Hepatocyte (in vitro differentiated cells): Measurements from ENCODE around the gene SPRYD3. TPM values are rescaled to one million over a fixed set of nuclear protein-coding genes. Genes with fewer than 3 reads are reported as not detected.
A peak's percentile ranks its signal among the peaks of the same experiment; 100 is the strongest.
"Not testable (repeated sequence)": the region's sequence is repeated elsewhere in the genome, so short reads cannot be mapped to it uniquely, and the experiment has no call there.

Experiments used
- DNase-seq: peaks from one replicate; pipeline ENCODE4 v3.0.0-alpha.2; 2016; ENCODE audit warnings: low spot score
- H2AFZ ChIP-seq: fragments of 200-600 bp; sonication (generic); 2 replicates; pipeline ENCODE4 v1.6.0; 2016; ENCODE audit warnings: antibody characterized with exemption, mild to moderate bottlenecking
- H3K27ac ChIP-seq: fragments of 200-600 bp; sonication (generic); 2 replicates; pipeline ENCODE4 v1.5.1; 2016; ENCODE audit warnings: mild to moderate bottlenecking
- H3K27me3 ChIP-seq: fragments of 200-600 bp; sonication (generic); 2 replicates; pipeline ENCODE4 v1.6.1; 2016
- H3K36me3 ChIP-seq: fragments of 200-600 bp; sonication (generic); replicated peaks from 2 replicates; pipeline ENCODE4 v1.5.1; 2016; ENCODE audit warnings: low read depth; ENCODE audit not compliant: insufficient read depth
- H3K4me1 ChIP-seq: fragments of 200-600 bp; sonication (generic); 2 replicates; pipeline ENCODE4 v1.5.1; 2016; ENCODE audit warnings: mild to moderate bottlenecking, moderate library complexity; ENCODE audit not compliant: insufficient read depth
- H3K4me2 ChIP-seq: fragments of 200-600 bp; sonication (generic); 2 replicates; pipeline ENCODE4 v1.6.0; 2016
- H3K4me3 ChIP-seq: fragments of 200-600 bp; sonication (generic); 2 replicates; pipeline ENCODE4 v1.5.1; 2016; ENCODE audit warnings: mild to moderate bottlenecking
- H3K79me2 ChIP-seq: fragments of 200-600 bp; sonication (generic); 2 replicates; pipeline ENCODE4 v1.6.0; 2017; ENCODE audit warnings: mild to moderate bottlenecking
- H3K9me2 ChIP-seq: fragments of 200-600 bp; sonication (generic); replicated peaks from 2 replicates; pipeline ENCODE4 v1.6.0; 2017; ENCODE audit warnings: mild to moderate bottlenecking; ENCODE audit not compliant: insufficient read depth
- H3K9me3 ChIP-seq: fragments of 200-600 bp; sonication (generic); 2 replicates; pipeline ENCODE4 v1.5.1; 2016; ENCODE audit warnings: low read depth, mild to moderate bottlenecking
- H4K20me1 ChIP-seq: fragments of 200-600 bp; sonication (generic); 2 replicates; pipeline ENCODE4 v1.6.0; 2016; ENCODE audit warnings: mild to moderate bottlenecking; ENCODE audit not compliant: insufficient read depth, poor library complexity, severe bottlenecking
- CTCF ChIP-seq: fragments of 200-600 bp; sonication (generic); IDR thresholded peaks from 2 replicates; pipeline ENCODE4 v1.5.1; 2016; ENCODE audit warnings: antibody characterized with exemption, mild to moderate bottlenecking; ENCODE audit not compliant: poor library complexity
- EZH2 ChIP-seq: fragments of 200-600 bp; sonication (generic); IDR thresholded peaks from 2 replicates; pipeline ENCODE4 v1.6.1; 2016; ENCODE audit warnings: antibody characterized with exemption, mild to moderate bottlenecking, borderline replicate concordance
- EZH2phosphoT487 ChIP-seq: fragments of 200-600 bp; sonication (generic); IDR thresholded peaks from one replicate; pipeline ENCODE4 v1.6.1; 2018; ENCODE audit warnings: antibody characterized with exemption, mild to moderate bottlenecking, low read depth, moderate library complexity; ENCODE audit not compliant: unreplicated experiment, severe bottlenecking
- WGBS: methylation state at CpG from one replicate; pipeline ENCODE4 v1.1.6; 2016; ENCODE audit warnings: low lambda C conversion rate; ENCODE audit errors: missing lambda C conversion rate; 5-methylcytosine and 5-hydroxymethylcytosine counted together
- polyA plus RNA-seq: library from polyadenylated mRNA; unstranded; fragments of >200 nt; fragmentation: Nextera tagmentation; extraction: Ambion mirVana; gene quantifications from 2 replicates; pipeline ENCODE4 v1.2.1, GENCODE V29; 2016
- total RNA-seq: library from RNA; depleted of rRNA; stranded (reverse); fragments of >200 nt; gene quantifications from 2 replicates; pipeline ENCODE4 v1.2.3, GENCODE V29; 2014

The SPRYD3 gene
- total and polyA plus RNA-seq, 2 experiments from 2014 or later: 20.9 to 24.6 TPM

DNA sequence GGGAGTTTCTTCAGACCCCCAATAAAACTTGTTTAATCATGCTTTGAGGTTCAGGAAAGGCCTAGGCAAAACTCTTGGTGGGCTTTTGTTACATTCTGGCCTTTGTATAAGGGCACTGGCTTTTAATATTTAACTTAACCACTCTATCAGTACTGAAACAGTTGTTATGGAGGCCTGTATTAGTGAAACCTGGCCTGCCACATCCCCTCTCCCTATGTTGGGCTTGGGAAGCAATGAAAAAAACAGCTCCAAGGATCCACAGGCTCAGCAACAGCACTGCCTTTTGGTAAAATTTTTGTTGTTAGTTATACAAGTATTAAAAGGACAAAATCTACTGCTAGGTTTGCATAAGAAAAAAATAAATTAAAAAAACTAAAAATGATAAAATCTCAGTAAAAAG, 34.8 kb upstream of the SPRYD3 start:
- Histone ChIP-seq H3K36me3 (no peaks in the 10 kb centered on the region), H3K9me2 (no peaks in the 10 kb centered on the region), H3K4me1 (peaks cover 7% of the 10 kb centered on the region), H4K20me1 (no peaks in the 10 kb centered on the region), H2AFZ (no peak overlapping the region), H3K4me3 (no peak overlapping the region), H3K9me3 (no peaks in the 10 kb centered on the region), H3K4me2 (peak overlapping the region; percentile 65), H3K27ac (peak overlapping the region; percentile 73), H3K79me2 (peaks cover 8% of the 10 kb centered on the region), H3K27me3 (no peaks in the 10 kb centered on the region)
- TF ChIP-seq EZH2phosphoT487: no peak
- DNase-seq: no peak

DNA sequence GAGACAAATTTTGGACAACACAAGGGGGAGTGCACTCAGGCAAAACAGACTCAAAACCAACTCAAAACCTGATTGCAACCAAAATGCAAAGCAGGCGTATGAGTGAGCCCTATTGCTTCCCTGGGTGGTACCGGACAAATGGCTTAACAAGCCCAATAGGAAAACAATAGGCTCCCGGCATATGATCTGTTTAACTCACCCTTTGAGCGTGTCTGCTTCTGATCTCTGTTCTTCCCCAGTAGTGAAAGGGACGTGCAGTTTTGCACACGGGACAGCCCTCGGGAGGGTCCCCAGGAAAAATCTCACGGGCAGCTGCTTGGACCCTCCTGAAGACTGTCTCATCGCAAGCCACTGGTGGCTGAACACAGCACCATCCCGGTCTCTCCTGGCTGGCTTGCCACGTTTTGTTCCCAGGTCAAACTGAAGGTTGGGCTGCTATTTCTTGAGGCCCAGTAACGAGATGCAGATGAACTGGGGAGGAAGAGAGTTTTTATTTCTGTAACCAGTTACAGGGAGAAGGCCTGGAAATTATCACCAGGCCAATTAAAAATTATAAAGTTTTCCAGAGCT, 34.0 kb upstream of the SPRYD3 start:
- Histone ChIP-seq H2AFZ (peak overlapping the region; percentile 28), H3K4me1 (peaks cover 7% of the 10 kb centered on the region), H3K36me3 (no peaks in the 10 kb centered on the region), H3K4me2 (peak overlapping the region; percentile 65), H3K27ac (peak overlapping the region; percentile 73), H3K79me2 (peaks cover 8% of the 10 kb centered on the region), H3K9me2 (no peaks in the 10 kb centered on the region), H3K9me3 (no peaks in the 10 kb centered on the region), H3K4me3 (no peak overlapping the region), H3K27me3 (no peaks in the 10 kb centered on the region), H4K20me1 (no peaks in the 10 kb centered on the region)
- TF ChIP-seq EZH2: no peak
- no peak for TF ChIP-seq CTCF
- TF ChIP-seq EZH2phosphoT487: no peak
- 47% methylated on average over 12 of the region's 12 CpGs for WGBS
- no peak for DNase-seq

DNA sequence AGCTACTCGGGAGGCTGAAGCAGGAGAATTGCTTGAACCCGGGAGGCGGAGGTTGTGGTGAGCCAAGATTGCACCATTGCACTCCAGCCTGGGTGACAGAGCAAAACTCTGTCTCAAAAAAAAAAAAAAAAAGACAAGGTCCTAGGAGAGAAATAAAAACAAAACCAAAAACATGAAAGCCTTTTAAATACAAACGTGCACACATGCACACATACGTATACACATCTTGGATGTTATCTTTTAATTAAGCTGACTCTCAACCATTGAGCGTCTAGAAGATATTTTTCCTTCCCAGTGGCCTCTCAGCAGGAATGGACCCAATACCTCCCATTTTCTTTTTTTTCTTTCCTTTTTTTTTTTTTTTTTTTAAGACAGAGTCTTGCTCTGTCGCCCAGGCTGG, 33.2 kb upstream of the SPRYD3 start:
- H3K4me1 ChIP-seq, DNase-seq, H4K20me1 ChIP-seq, H3K9me2 ChIP-seq, H3K9me3 ChIP-seq, H3K27me3 ChIP-seq, H2AFZ ChIP-seq, H3K4me3 ChIP-seq, H3K79me2 ChIP-seq, H3K36me3 ChIP-seq: not testable (repeated sequence)
- Histone ChIP-seq H3K27ac (peak overlapping the region; percentile 44), H3K4me2 (peak overlapping the region; percentile 65)
- 75% methylated on average over 7 of the region's 7 CpGs for WGBS

DNA sequence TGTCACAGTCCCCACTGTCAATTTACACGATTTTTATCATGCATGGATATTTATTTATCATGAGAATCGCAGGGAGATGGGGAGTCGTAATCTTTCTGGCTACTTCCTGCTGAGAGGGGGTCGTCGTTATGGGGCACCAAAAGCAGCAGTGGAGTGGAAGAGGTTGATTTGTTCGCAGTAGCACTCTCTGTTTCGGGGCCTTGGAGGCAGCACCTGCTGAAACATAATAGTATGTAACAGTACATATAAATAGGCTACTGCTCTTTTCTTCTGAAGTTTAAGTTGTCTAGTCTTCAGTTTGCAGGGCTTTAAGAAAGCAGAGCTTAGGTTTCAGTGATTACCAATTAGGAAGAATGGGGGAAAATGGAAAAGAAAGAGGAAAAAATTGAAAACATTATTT, 27.9 kb upstream of the SPRYD3 start:
- WGBS: 51% methylated on average over 7 of the region's 7 CpGs
- Histone ChIP-seq H2AFZ (no peak overlapping the region), H3K36me3 (no peaks in the 10 kb centered on the region)

More for the DNA sequence above, 27.9 kb upstream of the SPRYD3 start:
- no peaks in the 10 kb centered on the region for H3K9me3 ChIP-seq
- H3K27ac ChIP-seq: no peak overlapping the region
- no peaks in the 10 kb centered on the region for H3K27me3 ChIP-seq
- no peaks in the 10 kb centered on the region for H4K20me1 ChIP-seq
- no peak overlapping the region for H3K4me3 ChIP-seq
- no peak overlapping the region for H3K4me2 ChIP-seq
- H3K4me1 ChIP-seq: peaks cover 7% of the 10 kb centered on the region
- H3K79me2 ChIP-seq: peaks cover 8% of the 10 kb centered on the region
- TF ChIP-seq EZH2phosphoT487 (no peak), CTCF (no peak), EZH2 (no peak)
- H3K9me2 ChIP-seq: no peaks in the 10 kb centered on the region
- no peak for DNase-seq
